Activated CD8-positive, alpha-beta memory T cell treated with anti-CD3 and anti-CD28 coated beads, Interleukin-2, amount 50 U/mL, for 1 hour (primary cell): ENCODE results near the gene ALDOC.
"Not testable (repeated sequence)": the region's sequence is repeated elsewhere in the genome, so short reads cannot be mapped to it uniquely, and the experiment has no call there.

ENCODE experiments used
- DNase-seq: peaks from one replicate; pipeline ENCODE4 v3.0.0-alpha.2; 2020; ENCODE audit errors: extremely low read depth

ALDOC gene

DNA sequence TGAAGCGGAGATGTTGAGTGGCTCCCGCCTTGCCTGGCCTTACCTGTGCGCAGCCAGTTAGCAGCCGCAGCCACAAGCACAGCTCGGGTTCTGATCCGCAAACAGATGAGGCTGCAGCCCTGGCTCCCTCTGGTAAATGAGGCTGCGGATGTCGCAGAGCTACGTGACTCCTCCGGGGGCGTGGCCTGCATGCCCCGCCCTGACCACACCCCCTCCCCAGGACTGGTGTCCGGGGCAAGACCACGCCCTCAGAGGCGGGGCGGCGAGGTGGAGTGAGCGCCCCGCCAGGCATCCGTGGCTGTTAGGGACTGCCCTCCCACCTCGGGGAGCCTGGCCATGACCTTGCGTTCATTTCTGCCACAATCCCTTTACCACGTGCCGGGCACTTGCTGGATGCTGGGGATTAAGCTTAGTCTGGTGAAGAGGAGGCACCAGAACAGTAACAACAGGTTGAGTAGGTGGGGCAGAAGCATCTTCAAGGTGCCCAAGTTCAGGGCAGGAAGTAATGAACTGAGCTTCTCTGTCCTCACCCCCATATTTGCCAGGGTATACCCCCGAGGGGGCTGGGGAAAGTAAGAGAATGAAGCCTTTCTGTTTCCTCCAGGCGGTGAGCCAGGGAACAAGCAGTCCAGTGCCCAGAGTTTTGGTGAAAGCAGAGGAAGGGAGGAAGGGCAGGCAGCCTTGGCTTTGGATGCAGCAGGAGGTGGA is at the start of gene ALDOC:
Gene ALDOC (minus strand): TSS at position 138 of the 708 bp plus-strand sequence. CDS start 1,363 bp downstream, outside the sequence.
- DNase-seq: peak; percentile 92

GRCh38 chr17:28624148-28624547 is 47.5 kb upstream of the ALDOC start:
- DNase-seq: no peak

DNA sequence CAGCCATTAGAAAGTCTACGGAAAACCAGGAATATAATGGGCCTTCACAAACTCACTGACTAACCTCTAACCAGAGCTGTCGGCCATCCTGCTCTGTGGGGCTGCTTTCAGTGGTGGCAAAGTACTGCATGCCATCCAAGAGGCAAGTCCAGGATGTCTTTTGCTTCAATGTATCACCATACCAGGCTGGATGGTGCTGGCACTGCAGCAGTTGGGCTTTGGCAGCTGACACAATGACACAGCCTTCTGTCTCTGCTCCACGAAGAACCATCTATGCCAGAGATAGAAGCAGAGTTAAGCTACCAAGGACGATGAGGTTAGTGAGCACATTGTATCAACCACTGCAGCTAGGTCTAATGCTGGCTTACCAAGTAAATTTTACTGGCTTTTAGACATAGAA is 47.0 kb upstream of the ALDOC start:
- no peak for DNase-seq

GRCh38 chr17:28622186-28622585 is 45.5 kb upstream of the ALDOC start:
- DNase-seq: no peak

GRCh38 chr17:28620010-28620409 is 43.3 kb upstream of the ALDOC start:
- no peak for DNase-seq

DNA sequence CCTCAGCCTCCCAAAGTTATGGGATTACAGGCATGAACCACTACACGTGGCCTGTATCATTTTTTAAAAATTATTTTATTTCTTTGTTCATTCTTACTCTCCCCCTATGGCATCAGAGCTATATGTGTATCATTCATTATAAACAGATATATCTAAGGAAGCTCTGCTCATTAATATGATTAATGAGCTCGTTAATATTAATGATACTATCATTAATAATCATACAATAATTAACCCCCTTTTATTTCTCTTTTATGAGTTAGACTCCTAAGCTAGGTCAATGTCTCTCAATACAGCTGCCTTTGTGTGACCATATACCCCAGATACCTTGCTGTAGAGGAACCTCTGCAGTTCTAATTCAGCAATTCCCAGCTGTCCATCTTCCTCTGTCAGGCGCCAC is 41.8 kb upstream of the ALDOC start:
- DNase-seq: no peak

DNA sequence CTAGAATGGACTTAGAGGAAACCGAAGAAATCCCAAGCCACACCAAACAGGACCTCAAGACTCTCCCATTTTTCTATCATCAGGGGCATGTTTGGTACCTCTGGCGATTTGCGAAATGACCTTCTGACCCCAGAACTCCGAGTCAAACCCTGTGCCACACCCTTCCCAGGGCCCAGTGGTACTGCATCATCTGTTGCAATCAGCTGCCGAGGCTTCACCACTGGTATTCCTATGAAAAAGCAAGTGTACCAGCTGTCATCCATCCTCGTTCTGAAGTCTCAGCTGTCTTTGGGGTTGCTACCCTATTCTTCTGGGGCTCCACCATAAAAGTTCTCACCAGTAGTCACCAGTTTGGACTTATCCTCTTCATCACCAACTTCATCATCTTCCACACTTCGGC is 39.6 kb upstream of the ALDOC start:
- DNase-seq: no peak

DNA sequence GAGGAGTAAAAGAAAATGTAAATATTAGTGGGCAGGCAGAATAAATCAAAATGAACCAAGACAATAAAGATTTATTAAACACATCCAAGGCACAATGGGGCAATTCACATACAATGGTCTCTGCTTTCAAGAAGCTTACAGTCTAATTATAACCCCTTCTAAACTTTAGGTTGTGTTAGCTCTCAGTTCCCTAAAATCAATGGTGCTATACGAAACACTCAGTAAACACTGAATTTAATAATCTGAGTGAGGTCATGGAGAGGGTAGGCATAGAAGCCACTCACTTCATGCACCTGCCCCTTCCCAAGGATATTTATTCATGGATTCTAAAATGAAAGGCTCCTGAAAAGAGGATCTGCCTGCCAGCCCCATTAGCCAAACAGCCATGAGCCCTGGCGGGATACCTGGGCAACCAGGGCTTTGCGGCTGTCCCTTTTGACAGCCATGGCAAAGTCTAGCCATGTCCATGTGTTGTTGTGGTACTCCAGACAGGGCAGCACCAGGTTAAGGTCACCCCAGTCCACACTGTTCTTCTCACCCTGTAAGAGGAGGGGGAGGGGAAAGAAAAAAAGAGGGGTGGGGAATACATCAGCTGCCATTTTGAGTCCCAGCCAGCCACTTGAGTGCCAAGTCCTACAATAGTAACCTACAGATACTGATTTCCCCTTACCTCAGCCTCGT is 38.7 kb upstream of the ALDOC start:
- no peak for DNase-seq

GRCh38 chr17:28613931-28614381 is 37.3 kb upstream of the ALDOC start, which contains the start of gene RSKR:
Gene RSKR (minus strand): TSS chr17:28614185. CDS start chr17:28614161, 24 bp downstream.
- DNase-seq: no peak

- DNase-seq: no peak
Observed at GRCh38 chr17:28612936-28613872, 36.5 kb upstream of the ALDOC start.

DNA sequence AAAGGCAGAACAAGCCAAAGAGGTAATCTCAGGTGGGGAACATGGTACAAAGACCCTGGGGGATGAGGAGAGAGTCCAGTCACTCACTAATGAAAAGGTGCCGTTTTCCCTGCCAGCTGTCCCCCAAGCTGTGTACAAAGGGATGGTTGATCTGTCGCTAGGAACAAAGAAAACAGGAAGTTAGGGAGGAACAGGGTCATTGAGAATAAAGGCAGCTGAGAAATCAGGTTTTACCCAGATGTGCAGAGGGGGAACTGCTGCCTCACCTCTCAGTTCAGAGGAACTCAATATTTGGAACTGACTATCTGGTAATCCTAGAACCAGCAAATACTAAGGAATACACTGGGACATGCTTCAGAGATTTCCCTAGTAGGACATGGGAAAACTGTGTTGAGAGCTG is 35.8 kb upstream of the ALDOC start:
- no peak for DNase-seq

GRCh38 chr17:28610376-28610775 is 33.7 kb upstream of the ALDOC start:
- DNase-seq: no peak

DNA sequence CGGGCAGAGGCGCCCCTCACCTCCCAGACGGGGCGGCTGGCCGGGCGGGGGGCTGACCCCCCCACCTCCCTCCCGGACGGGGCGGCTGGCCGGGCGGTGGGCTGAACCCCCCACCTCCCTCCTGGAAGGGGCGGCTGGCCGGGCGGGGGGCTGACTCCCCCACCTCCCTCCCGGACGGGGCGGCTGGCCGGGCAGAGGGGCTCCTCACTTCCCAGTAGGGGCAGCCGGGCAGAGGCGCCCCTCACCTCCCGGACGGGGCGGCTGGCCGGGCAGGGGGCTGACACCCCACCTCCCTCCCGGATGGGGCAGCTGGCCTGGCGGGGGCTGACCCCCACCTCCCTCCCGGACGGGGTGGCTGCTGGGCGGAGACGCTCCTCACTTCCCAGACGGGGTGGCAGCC is 27.3 kb upstream of the ALDOC start:
- not testable (repeated sequence) for DNase-seq

DNA sequence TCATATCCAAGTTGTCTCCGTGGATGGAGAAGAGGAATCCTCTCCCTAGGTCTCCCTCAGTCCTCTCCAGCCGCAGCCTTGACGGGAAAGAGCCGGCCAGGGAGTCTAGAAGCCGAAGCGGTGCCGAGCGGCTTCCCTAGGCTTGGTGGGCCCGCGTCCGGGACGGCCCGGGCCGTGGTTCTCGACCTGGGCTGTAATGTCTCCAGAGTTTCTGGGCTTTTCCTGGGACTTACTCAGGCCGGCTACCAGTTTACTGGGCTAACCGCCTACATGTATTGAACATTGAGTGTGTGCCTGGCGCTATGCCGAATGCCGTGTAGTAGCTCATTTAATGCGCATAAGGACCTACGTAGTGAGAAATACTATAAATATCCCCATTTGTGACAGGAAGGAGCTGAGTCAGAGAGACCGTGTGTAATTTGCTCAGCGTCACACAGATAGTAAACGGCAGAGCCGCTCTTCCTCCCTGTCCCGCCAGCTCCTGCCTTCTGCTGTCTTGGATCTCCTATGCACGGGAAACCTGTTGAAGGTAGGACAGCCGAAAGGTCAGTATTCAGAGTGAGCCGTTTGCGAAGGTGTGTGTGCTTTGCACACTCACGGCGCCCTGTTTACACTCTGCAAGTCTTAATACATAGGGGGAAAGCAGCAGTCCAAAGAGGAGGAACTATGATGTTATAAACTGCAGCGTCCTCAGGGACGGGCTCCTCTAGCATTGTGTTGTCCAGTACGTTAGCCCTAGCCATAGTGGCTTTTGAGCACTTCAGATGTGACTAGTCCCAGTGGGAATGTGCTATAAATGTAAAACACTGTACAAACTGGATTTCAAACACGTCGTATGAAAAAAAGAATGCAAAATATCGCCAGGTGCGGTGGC is 22.9 kb upstream of the ALDOC start:
- peak; percentile 46 for DNase-seq

- peak; percentile 82 for DNase-seq
Observed at GRCh38 chr17:28598799-28599310, 22.2 kb upstream of the ALDOC start, which contains the start of gene SPAG5. Gene SPAG5 (minus strand): TSS chr17:28599025. CDS start chr17:28598946, 79 bp downstream.

DNA sequence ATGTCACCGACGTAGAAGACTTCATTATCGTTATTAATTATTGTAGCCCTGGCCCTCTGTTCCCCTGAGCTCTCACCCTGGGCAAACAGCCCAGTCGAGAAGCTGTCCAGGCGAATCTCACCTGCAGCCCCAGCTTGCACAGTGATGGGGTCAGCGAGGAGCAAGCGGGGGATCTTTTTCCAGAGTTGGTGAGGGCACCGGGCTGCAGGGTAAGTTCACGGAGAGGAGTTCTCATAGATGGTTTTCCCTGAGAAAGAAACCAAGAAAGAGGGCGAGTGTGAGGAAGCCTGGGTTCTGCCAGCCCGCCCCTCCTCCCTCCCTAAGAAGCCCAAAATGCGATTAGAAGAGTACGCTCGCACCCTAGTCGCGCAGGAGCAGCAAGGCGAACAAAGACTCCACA is 21.7 kb upstream of the ALDOC start:
- no peak for DNase-seq

DNA sequence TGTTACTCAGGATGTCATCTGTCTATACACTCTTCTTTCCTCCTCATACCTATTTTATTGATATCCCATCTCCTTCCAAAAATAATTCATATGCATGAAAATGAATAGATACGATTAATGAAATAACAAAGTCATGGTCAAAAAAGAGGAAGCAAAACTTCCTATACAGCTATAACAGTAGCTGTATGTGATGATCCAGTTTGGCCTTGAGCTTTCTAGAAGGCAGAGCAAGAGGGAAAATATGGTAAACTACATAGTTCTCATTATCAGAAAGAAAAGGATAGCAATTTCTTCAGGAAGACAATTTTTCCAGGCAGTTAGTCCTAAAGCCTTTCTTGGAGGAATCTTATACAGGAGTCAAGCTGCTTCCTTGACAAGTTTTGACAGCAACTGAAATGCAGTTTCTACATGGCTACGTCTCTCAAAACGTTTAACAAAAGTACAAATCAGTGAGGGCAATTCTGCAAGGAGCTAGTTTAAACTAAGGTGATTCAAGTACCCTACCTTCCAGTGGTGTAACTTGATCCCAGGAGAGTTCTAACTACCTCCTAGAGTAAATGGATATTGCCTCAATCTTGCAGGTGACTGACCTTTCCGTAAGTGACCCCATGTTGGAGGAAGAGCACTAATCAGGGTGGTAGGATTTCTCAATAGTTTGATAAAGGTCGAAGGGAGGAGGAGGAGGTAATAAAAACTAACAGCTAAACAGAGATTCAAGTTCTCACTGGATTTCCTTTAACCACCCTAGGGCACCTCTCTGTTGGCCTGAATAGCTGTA is 21.1 kb upstream of the ALDOC start:
- no peak for DNase-seq

DNA sequence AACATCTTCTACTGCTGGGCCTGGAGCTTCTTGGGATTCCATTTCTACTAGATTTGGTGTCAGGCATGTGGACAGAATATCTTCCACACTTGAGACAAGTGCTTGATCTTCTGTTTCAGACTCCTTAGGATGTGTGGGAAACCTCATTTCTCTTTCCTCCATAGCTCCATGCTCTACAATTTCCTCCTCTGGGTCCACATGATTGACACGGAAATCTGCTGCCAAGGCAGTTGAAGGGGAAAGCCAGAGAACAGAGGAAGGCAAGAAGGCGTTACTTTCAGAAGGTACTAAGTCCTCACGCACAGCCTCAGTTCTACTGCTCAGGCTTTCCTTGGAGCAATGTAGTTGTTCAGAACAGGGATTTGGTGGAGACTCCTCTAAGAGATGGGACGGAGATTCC is 15.6 kb upstream of the ALDOC start:
- no peak for DNase-seq

GRCh38 chr17:28585851-28586250 is 9.2 kb upstream of the ALDOC start:
- DNase-seq: no peak

DNA sequence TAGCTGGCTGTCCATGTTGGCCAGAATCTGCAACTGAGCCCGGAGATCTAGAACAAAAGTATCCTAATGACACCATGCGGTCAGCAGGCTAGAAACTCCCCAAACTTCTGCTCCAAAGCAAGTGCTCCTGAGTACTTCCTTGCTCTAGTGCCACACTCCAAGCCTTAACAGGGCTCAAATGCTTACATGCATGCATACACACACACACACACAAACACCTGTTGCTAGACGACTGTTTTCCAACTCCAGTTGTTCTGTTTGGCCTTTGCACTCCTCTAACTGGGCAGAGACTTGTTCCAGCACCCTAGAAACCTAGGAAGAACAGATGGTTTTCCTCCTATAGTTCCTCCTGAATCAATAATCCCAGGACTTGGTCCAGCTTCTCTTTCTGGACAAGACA is 7.7 kb upstream of the ALDOC start:
- no peak for DNase-seq
